NOMO-1 treated with DMSO at 0.1 percent for 48 hours (cell line): ENCODE results near the gene PLXNA2.

Experiments used
- DNase-seq: peaks from one replicate; lab custom pipeline; 2025; ENCODE audit not compliant: unreplicated experiment; lab: John Stamatoyannopoulos, UW

PLXNA2 gene

GRCh38 chr1:208166340-208167138 is 77.6 kb downstream of the PLXNA2 start:
- no peak for DNase-seq

GRCh38 chr1:208165659-208166058 is 78.5 kb downstream of the PLXNA2 start:
- DNase-seq: no peak

- DNase-seq: no peak
These were observed 79.6 kb downstream of the PLXNA2 start for GRCh38 chr1:208164609-208165008.

GRCh38 chr1:208163539-208163938 is 80.6 kb downstream of the PLXNA2 start:
- DNase-seq: no peak

- DNase-seq: no peak
These were observed 81.3 kb downstream of the PLXNA2 start for GRCh38 chr1:208162903-208163302.

GRCh38 chr1:208161656-208162375 is 82.4 kb downstream of the PLXNA2 start:
- no peak for DNase-seq

- DNase-seq: no peak
These were observed 83.2 kb downstream of the PLXNA2 start for GRCh38 chr1:208161005-208161404.

- DNase-seq: no peak
These were observed 83.8 kb downstream of the PLXNA2 start for GRCh38 chr1:208160259-208160819.

GRCh38 chr1:208159555-208160258 is 84.5 kb downstream of the PLXNA2 start:
- DNase-seq: no peak

GRCh38 chr1:208158640-208159554 is 85.3 kb downstream of the PLXNA2 start:
- DNase-seq: peak; percentile 7

- no peak for DNase-seq
These were observed 86.4 kb downstream of the PLXNA2 start for GRCh38 chr1:208157769-208158168.

GRCh38 chr1:208156741-208157140 is 87.4 kb downstream of the PLXNA2 start:
- DNase-seq: no peak

GRCh38 chr1:208156310-208156709 is 87.9 kb downstream of the PLXNA2 start:
- DNase-seq: no peak

- DNase-seq: no peak
These were observed 89.2 kb downstream of the PLXNA2 start for GRCh38 chr1:208154679-208155642.

GRCh38 chr1:208154040-208154439 is 90.1 kb downstream of the PLXNA2 start:
- no peak for DNase-seq

- DNase-seq: no peak
These were observed 90.8 kb downstream of the PLXNA2 start for GRCh38 chr1:208153386-208153785.

- no peak for DNase-seq
These were observed 92.2 kb downstream of the PLXNA2 start for GRCh38 chr1:208151728-208152598.

- DNase-seq: no peak
These were observed 93.2 kb downstream of the PLXNA2 start for GRCh38 chr1:208150833-208151458.
